Naive B cell (primary cell): ENCODE data around the gene GSG1L. TPM values are rescaled to one million over a fixed set of nuclear protein-coding genes. Genes with fewer than 3 reads are reported as not detected.
A peak's percentile ranks its signal among the peaks of the same experiment; 100 is the strongest.

Experiments used
- ATAC-seq, 2 donors: fragments of 150-1000 bp; cut with Tn5 transposase; 2 replicates each; pipeline ENCODE4 v1.10.0; 2021; ENCODE audit warnings: low read depth in 2 of 2, mild to moderate bottlenecking in 2 of 2, moderate library complexity in 2 of 2
- DNase-seq: peaks from one replicate; pipeline ENCODE4 v3.0.0; 2022
- H3K27ac Mint-ChIP-seq, 6 donors: one replicate each; pipeline ENCODE4 v1.8.0; 2020 to 2022; ENCODE audit warnings: mild to moderate bottlenecking in 6 of 6, mixed read lengths in 6 of 6, moderate library complexity in 5 of 6, inconsistent platforms in 2 of 6
- H3K27me3 Mint-ChIP-seq, 3 donors: one replicate each; pipeline ENCODE4 v1.8.0; 2021 to 2022; ENCODE audit warnings: mixed read lengths in 3 of 3, mild to moderate bottlenecking in 1 of 3
- H3K36me3 Mint-ChIP-seq, 2 donors: one replicate each; pipeline ENCODE4 v1.8.0; 2020 to 2022; ENCODE audit warnings: mixed read lengths in 2 of 2, inconsistent platforms in 1 of 2, mild to moderate bottlenecking in 1 of 2
- H3K4me1 Mint-ChIP-seq, 3 donors: one replicate each; pipeline ENCODE4 v1.8.0; 2020 to 2022; ENCODE audit warnings: mixed read lengths in 3 of 3, inconsistent platforms in 1 of 3, mild to moderate bottlenecking in 1 of 3, moderate library complexity in 1 of 3
- H3K4me3 Mint-ChIP-seq, 8 donors: one replicate each; pipeline ENCODE4 v1.8.0; 2020 to 2022; ENCODE audit warnings: mild to moderate bottlenecking in 8 of 8, mixed read lengths in 8 of 8, moderate library complexity in 8 of 8, inconsistent platforms in 2 of 8
- H3K9me3 Mint-ChIP-seq, 7 donors: one replicate each; pipeline ENCODE4 v1.8.0; 2020 to 2022; ENCODE audit warnings: mixed read lengths in 7 of 7, mild to moderate bottlenecking in 5 of 7, inconsistent platforms in 2 of 7, moderate library complexity in 1 of 7
- polyA plus RNA-seq, 6 donors: library from polyadenylated mRNA; unstranded; fragments of 300-500 nt; fragmentation: Illumina TruSeq; gene quantifications; one replicate each; pipeline ENCODE4 v1.2.3, GENCODE V29; 2021; ENCODE audit warnings: low read depth in 6 of 6

The GSG1L gene
- polyA plus RNA-seq, 6 donors from 2014 or later, result not detected

GRCh38 chr16:27924411-27925118 is 138.9 kb downstream of the GSG1L start:
- DNase-seq (no peak), ATAC-seq (no peak)
- H3K4me1 Mint-ChIP-seq, result no peaks in the 10 kb centered on the region
- no peaks in the 10 kb centered on the region for H3K36me3 Mint-ChIP-seq
- peaks cover 0 to 4% (median 0%) of the 10 kb centered on the region in 7 donors for H3K9me3 Mint-ChIP-seq
- H3K27ac Mint-ChIP-seq, result no peak overlapping the region
- H3K4me3 Mint-ChIP-seq, result no peak overlapping the region
- H3K27me3 Mint-ChIP-seq, result peaks cover 33 to 43% (median 41%) of the 10 kb centered on the region in 3 donors

GRCh38 chr16:27923751-27924150 is 139.8 kb downstream of the GSG1L start:
- DNase-seq (no peak), ATAC-seq (no peak)
- peaks cover 0 to 1% (median 0%) of the 10 kb centered on the region in 3 donors for H3K4me1 Mint-ChIP-seq
- H3K4me3 Mint-ChIP-seq, result no peak overlapping the region
- no peak overlapping the region for H3K27ac Mint-ChIP-seq
- peaks cover 0 to 4% (median 0%) of the 10 kb centered on the region in 7 donors for H3K9me3 Mint-ChIP-seq
- H3K27me3 Mint-ChIP-seq, result peaks cover 42 to 51% (median 49%) of the 10 kb centered on the region in 3 donors
- no peaks in the 10 kb centered on the region for H3K36me3 Mint-ChIP-seq

GRCh38 chr16:27922433-27922832 is 141.1 kb downstream of the GSG1L start:
- peaks cover 35 to 43% (median 40%) of the 10 kb centered on the region in 3 donors for H3K27me3 Mint-ChIP-seq
- ATAC-seq, result no peak
- no peak for DNase-seq
- peaks cover 0 to 1% (median 0%) of the 10 kb centered on the region in 3 donors for H3K4me1 Mint-ChIP-seq
- peaks cover 0 to 4% (median 0%) of the 10 kb centered on the region in 7 donors for H3K9me3 Mint-ChIP-seq
- H3K4me3 Mint-ChIP-seq, result no peak overlapping the region
- no peaks in the 10 kb centered on the region for H3K36me3 Mint-ChIP-seq
- no peak overlapping the region for H3K27ac Mint-ChIP-seq

- Mint-ChIP-seq H3K27ac (no peak overlapping the region), H3K27me3 (peaks cover 29 to 49% (median 44%) of the 10 kb centered on the region in 3 donors), H3K36me3 (no peaks in the 10 kb centered on the region), H3K4me1 (peaks cover 0 to 1% (median 0%) of the 10 kb centered on the region in 3 donors), H3K9me3 (peaks cover 0 to 4% (median 0%) of the 10 kb centered on the region in 7 donors), H3K4me3 (no peak overlapping the region)
- DNase-seq, result no peak
- no peak for ATAC-seq
These were observed 142.4 kb downstream of the GSG1L start for GRCh38 chr16:27921134-27921533.

- H3K9me3 Mint-ChIP-seq, result peaks cover 0 to 4% (median 0%) of the 10 kb centered on the region in 7 donors
- H3K36me3 Mint-ChIP-seq, result no peaks in the 10 kb centered on the region
- ATAC-seq (no peak), DNase-seq (no peak)
- no peak overlapping the region for H3K27ac Mint-ChIP-seq
- H3K4me1 Mint-ChIP-seq, result peaks cover 0 to 1% (median 0%) of the 10 kb centered on the region in 3 donors
- H3K4me3 Mint-ChIP-seq, result no peak overlapping the region
- H3K27me3 Mint-ChIP-seq, result peaks cover 28 to 44% (median 43%) of the 10 kb centered on the region in 3 donors
These were observed 143.1 kb downstream of the GSG1L start for GRCh38 chr16:27920391-27920891.

- peak overlapping the region in 1 of 6 donors; percentile 19 for H3K27ac Mint-ChIP-seq
- H3K9me3 Mint-ChIP-seq, result peaks cover 0 to 5% (median 0%) of the 10 kb centered on the region in 7 donors
- DNase-seq (no peak), ATAC-seq (no peak)
- H3K4me1 Mint-ChIP-seq, result peaks cover 0 to 1% (median 0%) of the 10 kb centered on the region in 3 donors
- no peaks in the 10 kb centered on the region for H3K36me3 Mint-ChIP-seq
- peaks cover 26 to 44% (median 38%) of the 10 kb centered on the region in 3 donors for H3K27me3 Mint-ChIP-seq
- no peak overlapping the region for H3K4me3 Mint-ChIP-seq
These were observed 144.8 kb downstream of the GSG1L start for GRCh38 chr16:27918755-27919154.

GRCh38 chr16:27917949-27918348 is 145.6 kb downstream of the GSG1L start:
- Mint-ChIP-seq H3K36me3 (no peaks in the 10 kb centered on the region), H3K27ac (no peak overlapping the region), H3K9me3 (peaks cover 0 to 5% (median 0%) of the 10 kb centered on the region in 7 donors), H3K4me3 (no peak overlapping the region), H3K4me1 (peaks cover 0 to 1% (median 0%) of the 10 kb centered on the region in 3 donors), H3K27me3 (peaks cover 26 to 42% (median 38%) of the 10 kb centered on the region in 3 donors)
- DNase-seq (no peak), ATAC-seq (no peak)

GRCh38 chr16:27911486-27911885 is 152.0 kb downstream of the GSG1L start:
- no peaks in the 10 kb centered on the region for H3K4me1 Mint-ChIP-seq
- H3K9me3 Mint-ChIP-seq, result peaks cover 0 to 5% (median 0%) of the 10 kb centered on the region in 7 donors
- H3K27me3 Mint-ChIP-seq, result peaks cover 12 to 23% (median 21%) of the 10 kb centered on the region in 3 donors
- H3K4me3 Mint-ChIP-seq, result peak overlapping the region in 1 of 8 donors; percentile 10
- H3K27ac Mint-ChIP-seq, result no peak overlapping the region
- H3K36me3 Mint-ChIP-seq, result peaks cover 0 to 9% of the 10 kb centered on the region in 2 donors
- ATAC-seq (no peak), DNase-seq (no peak)

- Mint-ChIP-seq H3K4me1 (no peaks in the 10 kb centered on the region), H3K36me3 (peaks cover 0 to 9% of the 10 kb centered on the region in 2 donors), H3K27me3 (peaks cover 7 to 38% (median 25%) of the 10 kb centered on the region in 3 donors), H3K4me3 (no peak overlapping the region), H3K9me3 (peaks cover 0 to 5% (median 0%) of the 10 kb centered on the region in 7 donors), H3K27ac (no peak overlapping the region)
- DNase-seq, result no peak
- no peak for ATAC-seq
These were observed 156.0 kb downstream of the GSG1L start for GRCh38 chr16:27907457-27907972.

- DNase-seq (no peak), ATAC-seq (no peak)
- Mint-ChIP-seq H3K27ac (no peak overlapping the region), H3K4me1 (no peaks in the 10 kb centered on the region), H3K36me3 (peaks cover 0 to 7% of the 10 kb centered on the region in 2 donors), H3K9me3 (peaks cover 0 to 5% (median 0%) of the 10 kb centered on the region in 7 donors), H3K4me3 (no peak overlapping the region), H3K27me3 (peaks cover 5 to 35% (median 26%) of the 10 kb centered on the region in 3 donors)
These were observed 156.6 kb downstream of the GSG1L start for GRCh38 chr16:27906883-27907282.

GRCh38 chr16:27903046-27903655 is 160.4 kb downstream of the GSG1L start:
- Mint-ChIP-seq H3K27me3 (peaks cover 5 to 30% (median 18%) of the 10 kb centered on the region in 3 donors), H3K4me3 (no peak overlapping the region), H3K27ac (no peak overlapping the region), H3K36me3 (no peaks in the 10 kb centered on the region), H3K9me3 (peaks cover 0 to 3% (median 0%) of the 10 kb centered on the region in 7 donors), H3K4me1 (no peaks in the 10 kb centered on the region)
- ATAC-seq (no peak), DNase-seq (no peak)

- DNase-seq (no peak), ATAC-seq (no peak)
- Mint-ChIP-seq H3K27ac (no peak overlapping the region), H3K27me3 (peaks cover 5 to 30% (median 18%) of the 10 kb centered on the region in 3 donors), H3K9me3 (peaks cover 0 to 6% (median under 1%) of the 10 kb centered on the region in 7 donors), H3K4me1 (no peaks in the 10 kb centered on the region), H3K4me3 (no peak overlapping the region), H3K36me3 (no peaks in the 10 kb centered on the region)
These were observed 161.0 kb downstream of the GSG1L start for GRCh38 chr16:27902551-27902950.

GRCh38 chr16:27901956-27902355 is 161.6 kb downstream of the GSG1L start:
- no peak for DNase-seq
- H3K4me1 Mint-ChIP-seq, result no peaks in the 10 kb centered on the region
- peaks cover 5 to 30% (median 18%) of the 10 kb centered on the region in 3 donors for H3K27me3 Mint-ChIP-seq
- no peak overlapping the region for H3K27ac Mint-ChIP-seq
- peak overlapping the region in 1 of 8 donors; percentile 48 for H3K4me3 Mint-ChIP-seq
- no peaks in the 10 kb centered on the region for H3K36me3 Mint-ChIP-seq
- ATAC-seq, result no peak
- H3K9me3 Mint-ChIP-seq, result peaks cover 0 to 11% (median 2%) of the 10 kb centered on the region in 7 donors
